SHP77 (cell line): ENCODE data around the gene PARD3.

ENCODE experiments used
- DNase-seq, 2 experiments: peaks; one replicate each; lab custom pipeline; 2025; lab: John Stamatoyannopoulos, UW

Gene PARD3

DNA sequence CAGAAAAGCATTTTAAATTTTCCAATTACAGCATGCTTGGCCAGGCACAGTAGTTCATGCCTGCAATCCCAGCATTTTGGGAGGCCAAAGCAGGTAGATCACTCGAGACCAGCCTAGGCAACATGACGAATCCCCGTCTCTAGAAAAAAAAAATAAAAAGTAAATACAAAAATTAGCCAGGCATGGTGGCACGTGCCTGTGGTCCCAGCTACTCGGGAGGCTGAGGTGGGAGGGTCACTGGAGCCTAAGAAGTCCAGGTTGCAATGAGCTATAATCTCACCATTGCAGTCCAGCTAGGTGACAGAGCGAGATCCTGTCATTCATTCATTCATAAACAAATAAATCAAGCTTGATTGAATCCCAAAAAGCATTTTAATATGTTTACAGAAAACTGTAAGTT lies 234.9 kb downstream of the PARD3 start:
- DNase-seq = no peak

- no peak for DNase-seq
Observed at GRCh38 chr10:34578468-34578867, 236.6 kb downstream of the PARD3 start.

- DNase-seq = no peak
Observed at GRCh38 chr10:34576797-34577196, 238.3 kb downstream of the PARD3 start.

- DNase-seq = no peak
Observed at GRCh38 chr10:34575882-34576281, 239.2 kb downstream of the PARD3 start.

DNA sequence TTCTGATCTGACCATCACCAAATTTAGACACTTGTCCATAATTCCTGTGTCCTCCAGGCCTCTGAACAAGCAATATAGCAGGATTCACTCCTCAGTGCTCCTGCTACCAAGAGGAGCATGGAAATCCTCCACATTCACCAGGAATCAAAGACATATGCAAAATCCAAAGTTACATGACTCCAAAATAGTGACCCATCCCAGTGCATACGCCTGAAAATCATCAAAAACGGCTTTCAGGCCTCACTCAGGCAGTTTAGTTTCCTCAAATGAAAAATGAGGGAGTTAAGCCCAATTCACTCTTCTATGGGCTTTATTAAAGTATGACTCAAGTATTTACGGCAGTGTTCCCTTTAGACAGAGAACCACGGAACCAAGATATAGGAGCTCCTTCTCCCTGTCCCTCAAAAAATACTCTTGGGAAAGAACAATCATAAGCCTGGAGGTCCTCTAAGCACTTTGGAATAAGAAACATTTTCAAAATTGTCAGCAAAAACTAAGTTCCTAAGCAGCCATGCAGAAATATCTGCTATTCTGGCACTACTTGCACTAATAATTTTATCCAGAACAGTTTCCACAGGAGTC lies 240.7 kb downstream of the PARD3 start:
- no peak for DNase-seq

GRCh38 chr10:34570887-34571286 lies 244.2 kb downstream of the PARD3 start:
- DNase-seq = no peak

DNA sequence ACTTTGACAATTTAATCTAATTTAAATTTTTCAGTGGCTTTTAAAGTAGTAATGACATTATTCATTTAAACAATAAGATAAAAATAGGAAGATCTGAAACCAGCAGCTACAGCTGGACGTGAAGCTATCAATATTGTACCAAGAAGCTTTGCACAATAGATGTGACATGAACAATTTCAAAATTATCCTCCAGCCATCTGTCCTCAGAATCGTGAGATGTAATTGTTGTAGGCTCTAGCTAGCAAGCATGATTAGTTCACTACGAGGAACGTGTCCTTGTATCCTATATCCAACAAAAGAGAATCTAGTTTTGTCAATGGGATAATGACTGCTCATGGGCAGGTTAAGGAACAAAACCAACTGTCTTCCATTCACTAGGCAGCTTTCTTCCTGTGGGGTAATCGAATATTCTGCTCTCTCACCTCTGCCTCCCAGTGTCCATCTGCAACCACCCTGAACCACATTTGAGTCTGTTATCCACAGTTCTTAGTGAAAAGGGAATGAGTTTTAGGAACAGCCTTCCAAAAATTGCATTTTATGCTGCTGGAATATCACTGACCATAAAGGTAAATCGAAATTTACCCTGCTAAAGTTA lies 247.3 kb downstream of the PARD3 start:
- no peak for DNase-seq

DNA sequence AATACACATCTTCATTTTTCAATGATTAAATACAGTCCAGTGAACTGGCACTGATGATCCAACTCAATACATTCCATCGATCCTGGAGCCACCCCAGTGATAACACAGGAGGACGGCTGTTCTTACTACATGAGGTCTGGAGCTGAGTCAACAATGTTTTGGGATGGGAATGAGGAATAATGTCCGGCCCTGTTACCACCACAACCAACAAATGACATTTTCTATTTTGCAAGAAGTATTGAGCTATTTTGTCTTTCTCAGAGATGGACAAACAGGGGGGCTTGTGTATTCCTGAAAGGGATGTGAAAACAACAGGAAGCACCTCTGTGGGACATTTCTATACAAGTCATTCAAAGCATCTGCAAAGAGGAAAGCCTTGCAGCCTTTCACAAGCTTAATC lies 249.2 kb downstream of the PARD3 start:
- DNase-seq = no peak

DNA sequence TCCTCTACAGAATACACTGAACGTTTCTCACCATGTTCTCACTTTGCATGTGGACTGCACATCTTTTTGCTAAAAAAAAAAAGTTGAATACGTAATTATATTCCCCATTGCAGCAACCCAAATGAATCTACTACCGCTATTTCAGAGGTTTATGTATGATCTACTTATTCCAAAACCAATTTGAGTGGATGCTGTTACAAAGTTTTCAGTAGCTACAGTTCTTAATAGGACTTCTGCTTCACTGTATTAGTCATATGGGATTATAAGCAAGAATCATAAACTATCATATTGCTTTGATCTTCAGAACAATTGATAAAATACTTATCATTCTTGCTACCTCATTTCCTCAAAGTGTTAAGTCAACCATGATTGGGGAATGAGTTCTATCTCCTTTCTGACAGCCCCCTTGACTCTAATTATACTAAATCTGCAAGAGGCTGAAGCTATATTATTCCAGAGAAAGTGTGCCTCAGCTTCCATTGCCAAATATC lies 257.0 kb downstream of the PARD3 start:
- DNase-seq = no peak

GRCh38 chr10:34557173-34557572 lies 257.9 kb downstream of the PARD3 start:
- no peak for DNase-seq

DNA sequence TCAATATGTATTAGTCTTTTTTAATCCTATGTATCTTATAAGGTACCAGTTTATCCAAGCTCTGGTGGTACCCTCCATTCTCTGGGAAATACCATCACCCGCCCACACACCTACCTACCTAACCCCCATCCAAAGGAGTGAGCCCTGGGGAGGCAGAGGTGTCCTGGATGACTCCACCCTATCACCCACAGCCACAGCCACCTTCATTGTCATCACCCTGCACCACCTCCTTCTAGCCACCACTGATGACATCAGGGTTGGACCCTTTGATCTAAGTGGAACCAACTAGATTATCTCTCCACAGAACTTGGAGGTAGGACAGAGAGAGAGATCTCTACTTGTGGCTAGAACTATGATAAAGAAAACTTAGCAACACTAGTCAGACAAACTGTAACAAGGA lies 259.4 kb downstream of the PARD3 start:
- DNase-seq = no peak

DNA sequence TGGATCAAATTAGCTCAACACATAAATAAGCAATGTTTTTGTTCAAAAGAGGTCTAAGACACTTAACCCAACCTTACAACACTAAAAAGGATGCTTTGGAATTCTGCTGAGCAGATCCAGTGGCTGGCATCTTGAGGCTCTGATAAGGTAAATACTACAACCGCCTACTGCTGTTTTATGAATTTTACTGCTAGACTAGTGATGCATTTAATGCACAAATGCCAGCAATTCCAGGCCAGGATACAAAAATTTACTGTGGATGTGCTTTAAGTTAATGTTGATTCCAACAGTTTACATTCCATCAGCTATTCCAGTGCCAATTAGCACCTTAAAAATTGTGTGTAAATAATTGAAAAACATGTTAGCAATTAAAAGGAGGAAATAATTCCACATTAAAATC lies 261.3 kb downstream of the PARD3 start:
- DNase-seq = no peak

GRCh38 chr10:34551295-34551694 lies 263.8 kb downstream of the PARD3 start:
- no peak for DNase-seq

DNA sequence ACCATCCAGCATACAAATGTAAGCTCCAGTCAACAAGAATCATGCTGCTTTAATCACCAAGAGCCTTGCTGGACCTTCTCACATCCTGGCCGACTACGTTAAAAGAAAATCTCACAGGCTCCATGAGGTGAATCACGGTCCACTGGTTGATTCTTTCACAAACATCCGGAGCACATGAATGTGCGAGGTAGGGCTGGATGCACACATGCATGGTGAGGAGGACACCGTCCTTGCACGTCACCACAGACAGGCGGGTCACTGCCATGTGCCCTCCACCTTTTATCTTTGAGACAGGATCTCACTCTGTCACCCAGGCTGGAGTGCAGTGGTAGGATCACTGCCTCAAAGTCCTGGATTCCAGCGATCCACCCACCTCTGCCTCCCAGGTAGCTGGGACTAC lies 265.1 kb downstream of the PARD3 start:
- no peak for DNase-seq

- no peak for DNase-seq
Observed at GRCh38 chr10:34549001-34549400, 266.1 kb downstream of the PARD3 start.

DNA sequence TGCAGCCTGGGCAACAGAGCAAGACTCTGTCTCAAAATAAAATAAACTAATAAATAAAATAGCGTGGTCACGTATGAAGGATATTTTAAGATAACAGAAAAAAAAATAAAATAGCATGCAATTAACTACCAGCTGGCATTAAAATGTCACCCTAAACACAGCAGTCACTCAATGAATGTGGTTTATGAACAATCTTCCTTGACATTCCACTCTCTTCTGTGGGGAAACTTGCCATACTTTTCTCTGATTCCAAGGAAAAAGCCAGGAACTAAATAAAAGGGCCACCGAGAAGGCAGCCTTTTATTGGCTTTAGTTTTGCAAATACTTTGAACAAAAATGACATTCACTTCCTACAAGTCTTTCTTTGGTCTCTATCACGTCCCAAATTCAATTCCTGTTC lies 266.6 kb downstream of the PARD3 start:
- no peak for DNase-seq

GRCh38 chr10:34547695-34548094 lies 267.4 kb downstream of the PARD3 start:
- no peak for DNase-seq

GRCh38 chr10:34547291-34547690 lies 267.8 kb downstream of the PARD3 start:
- DNase-seq = no peak

DNA sequence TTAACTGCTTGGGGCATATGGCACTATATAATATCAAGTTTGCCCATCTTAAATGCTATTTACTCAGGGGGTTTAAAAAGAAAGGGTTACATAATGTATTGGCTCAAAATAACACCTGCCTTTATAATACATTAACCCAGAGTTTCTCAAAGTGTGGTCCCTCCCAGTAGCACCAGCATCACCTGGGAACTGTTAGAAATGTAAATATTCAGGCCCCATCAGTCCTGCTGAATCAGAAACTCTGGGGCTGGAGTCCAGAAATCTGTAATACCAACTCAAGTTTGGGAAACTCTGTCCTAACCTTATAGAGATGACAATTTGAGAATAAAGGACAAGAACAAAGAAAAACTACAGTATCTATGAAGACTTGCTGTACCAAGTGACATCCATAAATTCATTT lies 270.7 kb downstream of the PARD3 start:
- DNase-seq = no peak

DNA sequence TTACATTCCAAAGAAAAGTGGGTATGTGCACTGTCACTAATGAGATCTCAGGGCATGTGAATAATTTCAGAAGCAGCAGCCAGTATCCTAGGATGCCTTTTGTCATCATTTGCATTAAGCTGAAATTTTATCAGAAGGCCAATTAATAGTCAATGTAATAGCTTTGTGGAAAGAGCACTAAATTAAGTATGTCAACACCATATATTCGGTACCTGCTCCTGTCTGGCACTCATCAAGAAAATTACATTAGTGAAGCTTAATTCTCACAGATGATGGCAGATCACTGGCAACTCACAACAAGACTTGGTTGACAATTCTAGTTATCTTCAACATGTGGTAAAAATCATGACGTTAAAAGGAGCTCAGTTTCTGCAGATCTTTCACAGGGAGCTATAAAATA lies 271.4 kb downstream of the PARD3 start:
- no peak for DNase-seq

- no peak for DNase-seq
Observed at GRCh38 chr10:34540492-34540891, 274.6 kb downstream of the PARD3 start.

DNA sequence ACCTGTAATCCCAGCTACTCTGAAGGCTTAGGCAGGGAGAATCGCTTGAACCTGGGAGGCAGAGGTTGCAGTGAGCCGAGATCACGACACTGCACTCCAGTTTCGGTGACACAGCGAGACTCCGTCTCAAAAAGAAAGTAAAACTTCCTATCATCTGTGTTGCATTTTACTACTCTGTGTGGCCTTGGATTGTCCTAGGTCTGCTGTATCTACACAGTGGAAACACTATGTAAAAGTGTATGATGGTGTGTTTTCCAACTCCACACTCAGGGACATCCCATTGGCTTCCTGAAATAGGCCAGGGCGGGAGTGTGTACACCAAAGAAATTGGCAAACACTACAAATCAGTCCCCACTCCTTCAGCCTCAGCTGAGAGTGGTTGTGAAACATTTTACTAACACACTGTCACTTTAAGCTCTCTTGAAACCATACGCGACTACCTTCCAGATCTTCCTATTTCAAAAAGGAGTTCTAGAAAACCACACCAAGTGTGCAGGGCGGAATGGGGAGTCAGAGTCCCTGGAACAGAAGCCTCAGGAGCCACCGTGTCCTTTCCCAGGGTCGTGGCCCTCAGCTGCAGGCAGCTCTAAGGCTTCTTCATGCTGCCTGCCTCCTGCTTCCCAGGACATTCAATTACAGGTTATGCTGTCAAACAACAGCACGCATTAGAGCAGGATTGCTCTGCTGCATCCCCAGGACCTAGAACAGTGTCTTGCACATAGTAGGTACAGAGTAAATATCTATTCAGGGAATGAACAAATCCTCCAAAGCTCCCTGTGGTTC lies 275.4 kb downstream of the PARD3 start:
- DNase-seq = no peak

DNA sequence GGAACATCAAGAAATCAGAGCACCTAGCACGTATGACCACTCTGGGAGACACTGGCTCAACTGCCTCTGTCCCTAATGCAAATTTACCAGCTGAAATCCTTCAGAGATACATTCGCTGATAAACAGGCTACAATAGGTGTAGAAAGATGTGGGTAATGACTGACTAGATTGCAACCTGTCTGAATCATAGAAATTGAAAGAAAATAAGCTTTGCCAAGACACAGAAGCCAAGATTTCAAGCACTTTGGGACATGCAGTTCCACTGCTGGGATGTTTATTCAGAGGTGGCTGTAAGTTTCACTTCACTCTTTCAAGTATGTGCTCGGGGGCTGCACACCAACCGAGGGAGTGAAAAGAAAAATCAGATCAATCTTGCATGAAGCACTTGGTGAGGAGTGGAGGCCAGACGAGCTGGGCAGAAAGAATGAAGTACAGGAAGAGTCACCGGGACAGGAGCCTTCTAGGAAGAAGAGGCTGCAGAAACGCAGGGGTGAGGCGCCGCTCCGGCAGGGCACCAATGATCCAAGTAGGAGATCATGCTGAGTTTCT lies 276.7 kb downstream of the PARD3 start:
- no peak for DNase-seq
